Measurements from ENCODE around the gene CLEC11A.

CLEC11A gene

DNA sequence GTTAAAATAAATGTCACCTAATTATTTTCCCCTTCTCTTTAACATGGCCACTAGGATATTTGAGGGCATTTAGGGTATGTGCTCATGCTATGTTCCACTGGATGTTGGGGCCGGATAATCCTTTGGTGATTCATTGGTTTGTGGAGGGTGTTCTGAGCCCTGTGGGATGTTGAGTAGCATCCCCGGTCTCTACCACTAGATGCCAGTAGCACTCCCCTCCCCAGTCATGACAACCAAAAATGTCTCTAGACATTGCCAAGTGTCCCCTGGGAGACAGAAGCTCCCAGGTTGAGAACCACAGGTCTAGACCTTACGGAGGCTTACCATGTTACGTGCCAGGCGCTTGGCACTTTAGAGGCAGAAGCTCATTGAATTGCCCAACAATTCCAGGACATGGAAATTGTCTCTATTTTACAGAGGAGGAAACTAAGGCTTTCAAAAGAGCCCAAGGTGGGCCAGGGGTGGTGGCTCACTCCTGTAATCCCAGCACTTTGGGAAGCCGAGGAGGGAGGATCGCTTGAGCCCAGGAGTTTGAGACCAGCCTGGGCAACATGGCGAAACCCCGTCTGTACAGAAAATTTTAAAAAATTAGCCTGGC, 17.6 kb upstream of the CLEC11A start:
- DNase-seq: peak; percentile 31

DNA sequence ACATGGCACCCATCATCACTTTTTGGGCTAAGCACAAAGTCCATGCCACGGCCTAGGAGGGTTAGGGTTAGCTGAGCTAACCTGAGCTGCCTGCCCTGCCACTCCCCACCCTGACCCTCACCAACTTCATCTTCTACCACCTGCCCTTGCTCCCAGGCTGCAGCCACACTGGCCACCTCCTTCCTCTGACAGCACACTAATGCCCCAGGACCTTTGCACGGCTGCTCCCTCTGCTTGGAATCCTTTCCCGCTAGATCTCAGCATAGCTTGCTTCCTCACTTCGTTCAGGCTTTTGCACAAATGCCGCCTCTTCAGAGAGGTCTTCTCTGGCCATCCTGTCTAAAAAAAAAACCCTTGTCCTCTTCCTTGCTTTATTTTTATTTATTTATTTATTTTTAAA, 16.8 kb upstream of the CLEC11A start:
- no peak for DNase-seq

- DNase-seq: no peak
These were observed 14.8 kb upstream of the CLEC11A start for GRCh38 chr19:50708179-50708879.

DNA sequence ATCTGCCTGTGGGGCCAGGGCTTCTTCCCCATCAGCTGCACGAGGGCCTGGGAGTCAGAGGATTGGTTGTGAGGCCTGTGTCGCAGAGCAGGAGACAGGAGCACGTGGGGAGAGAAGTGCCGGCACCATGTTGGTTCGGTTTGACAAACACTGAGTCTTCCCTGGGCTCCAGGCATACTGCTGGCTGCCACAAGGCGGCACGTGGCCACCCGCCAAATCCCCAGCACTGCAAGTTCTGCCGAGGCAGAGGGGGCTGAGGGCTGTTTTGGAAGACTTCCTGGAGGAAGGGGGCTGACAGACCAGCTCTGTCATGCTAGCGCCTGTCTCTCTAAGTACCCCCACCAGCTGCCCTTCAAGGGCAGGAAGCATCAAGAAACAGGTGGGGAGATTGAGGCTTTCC, 13.1 kb upstream of the CLEC11A start:
- DNase-seq: no peak

DNA sequence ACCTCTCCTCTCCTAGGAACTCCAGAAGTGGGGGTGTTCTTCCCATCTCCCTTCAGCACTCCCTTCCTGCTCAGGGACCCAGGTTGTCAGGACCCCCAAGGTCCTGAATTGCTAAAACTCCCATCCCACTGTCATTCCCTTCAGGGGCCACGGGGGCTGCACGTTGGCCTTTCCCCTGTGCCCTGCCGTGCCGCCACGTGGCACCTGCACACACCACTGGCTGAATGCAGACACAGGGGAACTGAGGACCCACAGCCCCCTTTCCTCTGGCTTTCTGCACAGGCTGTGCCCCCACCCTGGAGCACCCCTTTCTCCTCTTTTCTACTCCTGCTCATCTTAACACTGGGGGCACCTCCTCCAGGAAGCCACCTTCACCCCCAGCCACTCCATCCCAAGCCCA, 12.6 kb upstream of the CLEC11A start:
- no peak for DNase-seq

GRCh38 chr19:50711196-50711595, 12.0 kb upstream of the CLEC11A start:
- DNase-seq: no peak

- DNase-seq: no peak
These were observed 11.4 kb upstream of the CLEC11A start for GRCh38 chr19:50711805-50712204.

- DNase-seq: no peak
These were observed 10.3 kb upstream of the CLEC11A start for GRCh38 chr19:50712833-50713232.

GRCh38 chr19:50713556-50714236, 9.5 kb upstream of the CLEC11A start:
- no peak for DNase-seq

DNA sequence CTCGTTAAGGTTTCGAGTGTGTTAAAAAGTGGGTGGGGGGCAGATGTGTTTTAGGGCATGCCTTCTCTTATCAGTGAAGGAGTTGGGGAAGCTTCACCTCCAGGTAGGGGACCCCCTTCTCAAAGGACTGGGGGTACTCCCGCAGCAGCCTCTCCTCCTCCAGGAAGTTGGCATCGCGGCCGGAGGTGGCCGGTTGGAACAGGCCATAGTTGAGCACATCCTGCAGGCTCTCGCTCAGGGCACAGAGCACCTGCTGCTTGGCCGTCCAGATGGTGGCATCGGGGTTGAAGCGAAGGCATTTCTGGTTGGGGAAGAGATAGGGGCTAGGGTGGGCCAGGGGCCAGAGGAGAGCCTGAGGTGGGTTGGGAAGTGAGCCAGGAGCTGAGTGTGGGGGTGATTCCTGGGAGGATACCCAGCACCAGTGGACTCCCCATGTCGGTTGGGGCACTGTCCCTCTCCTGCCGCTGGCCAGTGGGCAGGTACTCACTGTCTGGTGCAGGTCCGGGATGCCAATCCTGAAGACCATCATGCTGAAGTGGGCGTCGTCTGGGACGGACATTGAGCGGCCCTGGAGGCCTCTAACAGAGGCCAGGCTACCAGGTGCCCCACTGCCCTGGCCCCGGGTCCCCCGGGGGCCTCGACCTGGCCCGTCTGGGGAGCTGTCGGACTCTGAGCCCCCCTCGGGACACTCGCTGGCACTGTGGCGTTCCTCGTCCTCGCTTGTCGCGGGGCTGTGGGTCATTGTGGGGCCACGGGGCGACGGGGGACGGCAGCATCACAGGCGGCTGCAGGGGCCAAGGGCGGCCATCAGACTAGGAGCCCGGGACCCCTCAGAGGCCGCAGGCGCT, 6.8 kb upstream of the CLEC11A start:
- DNase-seq: no peak

DNA sequence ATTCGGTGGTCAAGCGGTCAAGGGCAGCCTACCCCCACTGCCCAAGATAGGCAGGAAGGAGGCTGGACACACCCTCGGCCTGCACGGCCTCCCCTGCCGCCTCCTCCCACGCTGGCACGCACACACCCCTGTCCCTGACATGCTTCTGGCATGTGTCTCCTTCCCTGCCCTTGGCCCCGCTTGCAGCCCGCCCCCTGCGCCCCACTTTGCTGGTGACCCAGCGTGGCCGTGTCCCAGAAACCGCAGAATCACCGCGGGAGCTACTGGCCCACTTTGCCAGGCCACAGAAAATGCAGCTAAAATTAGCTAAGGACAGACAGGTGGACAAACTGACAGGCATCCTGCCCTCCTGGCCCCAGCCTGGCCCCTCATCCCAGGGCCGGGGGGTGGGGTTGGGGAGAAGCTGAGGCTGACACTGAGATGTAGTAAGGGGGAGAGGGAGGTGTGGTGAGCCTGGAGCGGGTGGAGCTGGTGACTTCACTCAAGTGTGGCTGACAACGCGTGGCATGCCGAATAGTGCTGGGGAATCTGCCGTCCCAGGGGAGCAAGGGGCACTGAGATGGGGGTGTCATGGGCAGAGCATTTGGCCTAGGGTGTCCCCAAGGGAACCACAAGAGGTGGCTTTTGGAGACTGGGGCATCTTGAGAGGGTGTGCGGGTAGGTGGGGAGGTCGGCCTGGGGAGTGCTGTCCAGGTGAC, 6.0 kb upstream of the CLEC11A start:
- DNase-seq: no peak

DNA sequence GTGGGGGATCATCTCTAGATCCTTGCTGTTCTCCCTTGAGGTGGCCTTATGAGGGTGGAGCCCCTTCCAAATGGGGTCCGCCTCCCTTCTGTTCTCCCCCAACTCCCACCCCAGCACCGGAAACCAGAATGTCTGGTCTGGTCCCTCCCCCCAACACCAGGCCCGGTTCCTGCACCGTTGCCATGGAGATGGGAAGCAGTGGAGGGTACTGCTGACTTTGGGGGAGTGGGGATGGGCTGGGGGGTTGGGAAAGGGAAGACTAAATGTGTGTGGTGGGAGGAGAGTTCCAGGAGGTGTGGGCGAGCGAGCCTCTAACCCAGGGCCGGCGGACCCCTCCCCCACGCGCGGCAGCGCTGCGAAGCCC, 5.3 kb upstream of the CLEC11A start:
- DNase-seq: no peak

- no peak for DNase-seq
These were observed 4.7 kb upstream of the CLEC11A start for GRCh38 chr19:50718255-50719118.

DNA sequence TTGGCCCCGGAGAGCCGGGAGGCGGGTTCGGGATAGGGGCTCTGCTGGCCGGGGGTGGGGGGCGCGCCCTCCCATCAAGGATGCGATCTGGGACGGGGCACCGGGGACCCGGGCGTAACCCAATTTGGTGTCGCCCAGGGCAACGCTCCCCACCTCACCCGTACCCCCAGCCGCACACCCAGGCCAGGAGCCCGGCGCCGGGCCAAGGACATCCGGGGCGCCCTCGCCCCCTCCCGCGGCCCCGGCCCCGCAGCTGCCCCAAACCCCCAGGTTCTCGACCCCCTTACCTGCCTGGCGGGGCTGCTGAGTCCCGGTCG, 4.1 kb upstream of the CLEC11A start:
- DNase-seq: no peak

GRCh38 chr19:50719566-50719965, 3.6 kb upstream of the CLEC11A start, which contains the start of gene SHANK1:
SHANK1 (minus strand) TSS chr19:50719802; CDS start chr19:50716919, 2,883 bp downstream.
- DNase-seq: no peak

DNA sequence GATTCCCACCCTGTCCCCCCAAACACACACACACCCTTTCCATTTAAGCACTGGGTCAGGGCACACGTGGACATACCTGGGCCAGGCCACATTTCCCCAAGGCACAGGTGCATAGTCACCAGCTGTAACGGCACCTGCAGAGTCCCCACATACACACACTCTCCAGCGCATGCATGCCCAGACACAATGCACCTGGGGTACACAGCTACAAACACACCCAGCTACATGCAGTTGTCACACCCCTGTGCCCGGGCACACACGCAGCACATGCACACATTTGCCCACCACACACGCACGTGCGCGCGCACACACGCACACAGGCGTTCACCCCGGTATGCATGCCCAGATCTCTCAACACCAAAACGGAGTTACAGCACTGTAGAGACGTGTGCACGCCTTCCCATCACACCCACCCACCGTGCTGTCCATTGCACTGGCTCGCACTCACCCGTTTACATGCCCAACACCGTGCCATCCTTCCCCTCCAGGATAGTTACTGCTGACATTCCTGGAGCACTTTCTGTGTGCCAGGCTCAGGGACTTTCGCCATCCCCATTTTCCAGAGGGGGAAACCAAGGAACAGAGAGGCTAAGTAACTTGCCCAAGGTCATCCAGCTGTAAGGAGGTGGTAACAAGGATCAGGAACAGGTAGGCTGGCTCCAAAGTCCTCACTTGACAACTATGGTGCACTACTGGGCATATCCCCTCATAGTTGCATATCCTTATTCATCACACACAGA, 2.8 kb upstream of the CLEC11A start:
- no peak for DNase-seq

- DNase-seq: peak; percentile 69
These were observed 2.2 kb upstream of the CLEC11A start for GRCh38 chr19:50720921-50721381.

- DNase-seq: no peak
These were observed 1.6 kb upstream of the CLEC11A start for GRCh38 chr19:50721441-50722137.

DNA sequence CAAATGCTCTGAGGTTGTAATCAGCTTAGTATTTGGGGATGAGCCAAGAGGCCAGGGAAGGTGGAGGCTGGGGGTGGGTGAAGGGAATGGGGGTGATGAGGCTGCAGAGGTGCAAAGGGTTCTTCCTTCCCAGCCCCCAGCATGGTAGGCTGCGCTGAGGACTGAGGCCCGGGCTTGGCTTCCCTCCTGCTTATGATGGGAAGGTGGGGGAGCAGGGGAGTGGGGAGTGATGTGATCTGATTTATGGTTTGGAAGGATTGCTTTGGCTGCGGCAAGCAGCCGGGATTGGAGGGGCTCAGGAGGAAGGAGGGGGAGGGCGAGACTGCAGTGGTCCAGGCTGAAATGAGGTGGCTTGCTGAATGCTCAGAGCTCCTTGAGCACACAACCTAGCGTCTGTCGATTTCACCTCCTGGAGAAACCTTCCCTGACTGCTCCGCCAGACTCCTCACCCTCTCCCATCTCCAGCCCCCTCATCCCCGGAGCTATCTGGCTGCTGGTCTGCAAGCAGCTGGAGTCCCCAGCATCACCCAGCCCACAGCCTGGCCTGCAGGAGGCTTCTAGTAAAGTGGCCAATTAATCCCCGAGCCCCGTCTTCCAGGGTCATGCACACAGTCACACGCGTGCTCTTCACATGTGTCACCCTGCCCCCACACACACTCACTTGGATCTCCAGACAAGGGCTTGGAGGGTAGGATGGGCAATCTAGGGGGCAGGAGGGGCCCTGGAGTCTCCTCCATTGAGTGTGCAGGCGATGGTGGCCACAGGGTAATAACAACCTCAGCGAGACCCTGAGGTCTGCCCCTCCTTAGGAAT, 757 bp upstream of the CLEC11A start:
- no peak for DNase-seq

All from GF-D8 (cell line).